ENCODE results near the gene TP53TG5. TPM values are rescaled to one million over a fixed set of nuclear protein-coding genes. Genes with fewer than 3 reads are reported as not detected.

TP53TG5 gene
- total RNA-seq, 1 donor from 2014 or later, result not detected

DNA sequence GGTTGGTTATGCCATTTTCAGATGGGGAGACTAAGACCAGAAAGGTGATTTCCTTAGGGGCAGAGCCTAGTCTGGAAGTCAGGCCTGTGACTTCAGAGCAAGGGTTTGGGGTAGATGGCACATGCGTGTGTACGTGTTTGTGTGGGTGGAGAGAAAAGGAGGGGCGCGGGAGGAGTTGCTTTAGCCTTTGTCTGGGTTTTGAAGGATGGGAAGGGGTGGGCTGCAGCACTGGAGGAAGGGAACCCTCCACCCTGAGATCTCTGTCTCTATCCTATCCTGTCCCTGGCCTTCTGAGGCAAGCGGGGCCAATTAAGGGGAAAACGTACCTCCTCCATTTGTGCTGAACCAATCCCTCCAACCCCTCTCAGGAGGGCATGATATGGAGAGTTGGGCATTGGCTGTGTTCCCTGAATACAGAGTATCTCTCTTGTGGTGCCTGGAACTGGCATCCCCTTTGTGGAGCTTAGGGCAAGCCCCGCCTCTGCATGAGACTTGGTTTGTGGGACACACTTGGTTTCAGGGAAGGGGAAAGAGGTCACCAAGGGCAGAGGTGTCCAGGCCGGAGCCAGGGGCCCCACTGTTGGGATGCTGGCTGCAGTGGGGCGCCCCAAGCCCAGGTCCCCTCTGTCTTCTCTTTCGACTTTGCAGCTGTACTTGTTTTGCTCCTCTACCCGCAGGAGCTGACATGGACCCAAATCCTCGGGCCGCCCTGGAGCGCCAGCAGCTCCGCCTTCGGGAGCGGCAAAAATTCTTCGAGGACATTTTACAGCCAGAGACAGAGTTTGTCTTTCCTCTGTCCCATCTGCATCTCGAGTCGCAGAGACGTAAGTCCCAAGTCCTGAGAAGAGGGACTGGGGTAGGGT, 29.9 kb upstream of the TP53TG5 start, which contains the start of gene DBNDD2:
TSS of gene DBNDD2 (plus strand) at position 507 of the 863 bp plus-strand sequence. CDS start at position 686, 179 bp downstream.
- no peaks in the 10 kb centered on the region for H3K27me3 Mint-ChIP-seq (ENCODE audit: unreplicated experiment)
- H3K4me3 Mint-ChIP-seq (ENCODE audit: unreplicated experiment), result peak within 1 kb of the TSS; percentile 87

DNA sequence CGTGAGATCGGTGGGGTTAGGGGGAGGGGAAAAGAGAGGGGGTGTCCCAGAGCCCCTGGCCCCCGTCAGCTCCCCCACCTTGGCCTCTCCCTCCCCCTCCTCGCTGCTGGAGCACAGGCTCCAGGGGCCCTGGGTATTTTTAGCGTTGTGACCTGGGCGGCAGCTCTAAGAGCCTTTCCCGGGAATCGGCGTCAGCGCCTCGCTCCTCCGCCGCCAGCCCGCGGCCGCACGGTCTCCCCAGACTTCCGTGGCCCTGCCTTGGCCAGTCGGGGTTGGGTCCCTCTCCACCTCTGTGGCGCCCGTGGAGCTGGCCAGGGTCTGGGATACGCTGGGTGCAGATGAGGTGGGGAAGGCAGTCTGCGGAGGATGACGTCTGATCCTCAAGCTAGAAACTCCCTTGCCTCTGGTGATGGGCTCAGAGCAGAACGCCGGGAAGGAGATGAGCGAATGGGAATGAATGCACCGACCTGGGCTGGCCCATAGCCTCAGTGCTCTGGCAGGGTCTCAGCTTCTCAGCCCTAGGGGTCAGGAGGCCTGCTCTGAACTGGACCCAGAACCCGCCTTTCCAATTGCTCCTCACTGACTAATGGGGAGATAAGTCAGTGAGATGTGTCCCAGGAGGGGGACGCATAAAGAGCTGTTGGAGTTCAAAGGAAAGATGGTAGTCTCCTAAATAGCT, 29.1 kb upstream of the TP53TG5 start:
- H3K9me3 Mint-ChIP-seq (ENCODE audit: unreplicated experiment), result no peaks in the 10 kb centered on the region
- no peak for DNase-seq (ENCODE audit: extremely low spot score, unreplicated experiment)

More for the DNA sequence above, 29.9 kb upstream of the TP53TG5 start, which contains the start of gene DBNDD2:
- H3K36me3 Mint-ChIP-seq (ENCODE audit: unreplicated experiment), result peaks cover 20% of the 10 kb centered on the region
- peak within 1 kb of the TSS; percentile 88 for H3K27ac Mint-ChIP-seq (ENCODE audit: unreplicated experiment)
- peak; percentile 81 for DNase-seq (ENCODE audit: extremely low spot score, unreplicated experiment)
- TF ChIP-seq, protein P1, sequence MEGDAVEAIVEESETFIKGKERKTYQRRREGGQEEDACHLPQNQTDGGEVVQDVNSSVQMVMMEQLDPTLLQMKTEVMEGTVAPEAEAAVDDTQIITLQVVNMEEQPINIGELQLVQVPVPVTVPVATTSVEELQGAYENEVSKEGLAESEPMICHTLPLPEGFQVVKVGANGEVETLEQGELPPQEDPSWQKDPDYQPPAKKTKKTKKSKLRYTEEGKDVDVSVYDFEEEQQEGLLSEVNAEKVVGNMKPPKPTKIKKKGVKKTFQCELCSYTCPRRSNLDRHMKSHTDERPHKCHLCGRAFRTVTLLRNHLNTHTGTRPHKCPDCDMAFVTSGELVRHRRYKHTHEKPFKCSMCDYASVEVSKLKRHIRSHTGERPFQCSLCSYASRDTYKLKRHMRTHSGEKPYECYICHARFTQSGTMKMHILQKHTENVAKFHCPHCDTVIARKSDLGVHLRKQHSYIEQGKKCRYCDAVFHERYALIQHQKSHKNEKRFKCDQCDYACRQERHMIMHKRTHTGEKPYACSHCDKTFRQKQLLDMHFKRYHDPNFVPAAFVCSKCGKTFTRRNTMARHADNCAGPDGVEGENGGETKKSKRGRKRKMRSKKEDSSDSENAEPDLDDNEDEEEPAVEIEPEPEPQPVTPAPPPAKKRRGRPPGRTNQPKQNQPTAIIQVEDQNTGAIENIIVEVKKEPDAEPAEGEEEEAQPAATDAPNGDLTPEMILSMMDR (IDR thresholded peaks at IDR 0.05), result no peak
- H3K9me3 Mint-ChIP-seq (ENCODE audit: unreplicated experiment), result no peaks in the 10 kb centered on the region
- peaks cover 14% of the 10 kb centered on the region for H3K4me1 Mint-ChIP-seq (ENCODE audit: unreplicated experiment)

DNA sequence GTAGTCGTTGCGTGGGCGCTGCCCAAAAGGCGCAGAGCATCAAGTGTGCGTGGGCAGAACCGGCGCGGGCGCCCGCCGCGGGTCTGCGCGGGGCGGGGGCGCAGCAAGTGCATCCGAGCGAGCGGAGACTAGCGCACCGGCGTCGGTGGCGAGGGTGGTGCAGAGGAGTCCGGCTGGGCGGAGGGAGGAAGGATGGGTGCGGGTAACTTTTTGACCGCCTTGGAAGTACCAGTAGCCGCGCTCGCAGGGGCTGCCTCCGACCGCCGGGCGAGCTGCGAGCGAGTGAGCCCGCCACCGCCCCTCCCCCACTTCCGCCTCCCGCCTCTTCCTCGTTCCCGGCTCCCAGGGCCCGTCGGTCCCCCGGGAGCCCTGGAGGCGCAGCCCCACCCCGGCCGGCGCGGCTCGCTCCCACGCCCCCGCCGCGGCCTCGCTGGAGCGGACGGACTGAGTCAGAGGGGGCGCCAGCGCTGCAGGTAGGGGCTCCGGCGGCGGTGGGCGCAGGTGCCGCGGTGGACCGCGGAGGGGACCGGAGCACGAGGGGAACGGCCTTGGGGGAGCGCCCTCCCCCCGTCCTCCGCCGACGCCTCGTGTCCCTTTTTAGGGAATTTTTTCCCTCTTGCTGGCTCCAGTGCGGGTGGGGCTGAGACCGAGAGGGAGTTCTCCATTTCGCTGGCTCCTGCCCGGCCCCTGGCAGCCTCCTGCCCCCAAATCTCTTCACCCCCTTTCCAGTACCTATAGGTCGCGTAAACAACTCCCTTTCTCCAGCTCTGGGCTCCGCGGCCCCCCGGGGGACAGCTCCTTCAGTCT, 28.3 kb upstream of the TP53TG5 start:
- Mint-ChIP-seq H3K27me3 (ENCODE audit: unreplicated experiment) (no peaks in the 10 kb centered on the region), H3K27ac (ENCODE audit: unreplicated experiment) (peak overlapping the region; percentile 88), H3K4me1 (ENCODE audit: unreplicated experiment) (peaks cover 14% of the 10 kb centered on the region), H3K36me3 (ENCODE audit: unreplicated experiment) (peaks cover 13% of the 10 kb centered on the region), H3K9me3 (ENCODE audit: unreplicated experiment) (no peaks in the 10 kb centered on the region), H3K4me3 (ENCODE audit: unreplicated experiment) (peak overlapping the region; percentile 87)
- no peak for DNase-seq (ENCODE audit: extremely low spot score, unreplicated experiment)
- TF ChIP-seq, protein P1 (IDR thresholded peaks at IDR 0.05), result no peak

More for the DNA sequence above, 29.1 kb upstream of the TP53TG5 start:
- Mint-ChIP-seq H3K4me1 (ENCODE audit: unreplicated experiment) (peaks cover 14% of the 10 kb centered on the region), H3K27me3 (ENCODE audit: unreplicated experiment) (no peaks in the 10 kb centered on the region), H3K27ac (ENCODE audit: unreplicated experiment) (peak overlapping the region; percentile 88), H3K36me3 (ENCODE audit: unreplicated experiment) (peaks cover 20% of the 10 kb centered on the region), H3K4me3 (ENCODE audit: unreplicated experiment) (peak overlapping the region; percentile 87)
- TF ChIP-seq, protein P1 (IDR thresholded peaks at IDR 0.05), result no peak

DNA sequence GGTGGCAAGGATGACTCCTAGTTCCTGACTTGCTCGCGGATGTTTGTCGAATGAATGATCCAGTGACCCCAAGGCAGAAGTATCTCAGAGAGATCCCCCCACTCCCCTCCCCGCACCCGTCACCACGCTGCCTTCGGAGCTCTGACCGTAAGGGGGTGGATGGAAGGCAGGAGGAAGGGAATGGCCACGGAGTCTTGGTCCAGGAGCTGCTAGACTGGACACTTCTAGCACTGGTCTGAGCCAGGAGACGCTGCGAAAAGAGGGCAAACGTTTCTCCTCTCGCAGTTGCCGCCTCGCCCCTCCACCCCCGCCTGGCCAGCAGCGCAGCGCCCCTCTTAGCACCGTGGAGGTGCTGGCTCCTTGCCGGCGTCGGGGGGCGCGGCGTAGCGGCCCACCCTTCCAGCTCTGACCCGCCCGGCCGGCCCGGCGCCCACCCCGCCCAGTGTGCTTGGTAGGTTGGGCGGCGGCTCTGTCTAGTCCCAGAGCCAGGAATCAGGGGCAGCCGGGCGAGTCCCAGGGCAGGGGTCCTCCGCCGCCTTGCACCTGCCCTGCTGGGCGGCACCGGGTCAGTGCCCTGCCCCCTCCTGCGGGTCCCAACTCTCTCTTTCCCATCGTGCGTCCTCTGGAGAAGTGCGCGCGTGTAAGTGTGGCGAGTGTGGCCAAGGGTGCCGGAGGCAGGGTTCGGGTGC, 27.6 kb upstream of the TP53TG5 start:
- Mint-ChIP-seq H3K4me3 (ENCODE audit: unreplicated experiment) (peak overlapping the region; percentile 87), H3K27me3 (ENCODE audit: unreplicated experiment) (no peaks in the 10 kb centered on the region), H3K27ac (ENCODE audit: unreplicated experiment) (peak overlapping the region; percentile 50), H3K36me3 (ENCODE audit: unreplicated experiment) (peaks cover 7% of the 10 kb centered on the region), H3K9me3 (ENCODE audit: unreplicated experiment) (no peaks in the 10 kb centered on the region), H3K4me1 (ENCODE audit: unreplicated experiment) (peaks cover 14% of the 10 kb centered on the region)
- DNase-seq (ENCODE audit: extremely low spot score, unreplicated experiment), result peak; percentile 81
- TF ChIP-seq, protein P1 (IDR thresholded peaks at IDR 0.05), result no peak

Data from osteocyte (in vitro differentiated cells).